ENCODE results near the gene WFS1.

WFS1 gene

DNA sequence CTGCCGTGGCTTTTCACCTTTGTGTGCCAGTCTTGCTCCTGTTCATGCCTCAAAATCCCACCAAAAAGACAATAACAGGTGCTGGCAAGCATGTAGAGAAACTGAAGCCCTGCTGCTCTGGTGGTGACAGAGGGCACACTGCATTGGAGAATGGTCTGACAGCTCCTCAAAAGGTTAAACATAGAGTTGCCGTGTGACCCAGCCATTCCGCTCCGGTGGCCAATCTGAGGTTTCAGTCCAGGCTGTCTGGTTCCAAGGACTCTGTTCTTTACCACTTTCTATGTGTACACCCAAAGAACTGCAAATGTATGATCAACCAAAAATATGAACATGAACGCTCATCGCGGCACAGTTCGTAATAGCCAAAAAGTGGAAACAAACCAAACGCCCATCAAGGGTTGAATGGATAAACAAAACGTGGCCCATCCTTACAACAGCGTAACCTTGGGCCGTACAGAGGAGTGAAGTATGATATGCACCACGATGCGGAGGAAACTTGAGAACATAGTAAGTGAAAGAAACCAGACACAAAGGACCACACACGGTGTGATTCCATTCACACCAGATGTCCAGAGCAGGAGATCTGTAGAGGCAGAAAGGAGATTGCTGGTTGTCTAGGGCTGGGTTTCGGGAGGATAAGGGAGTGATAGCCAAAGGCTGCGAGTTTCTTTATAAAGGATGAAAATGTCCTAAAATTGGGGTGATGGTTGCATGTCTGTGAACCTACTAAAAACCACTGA lies 33.6 kb upstream of the WFS1 start:
- DNase-seq (ENCODE audit: low read depth): no peak

DNA sequence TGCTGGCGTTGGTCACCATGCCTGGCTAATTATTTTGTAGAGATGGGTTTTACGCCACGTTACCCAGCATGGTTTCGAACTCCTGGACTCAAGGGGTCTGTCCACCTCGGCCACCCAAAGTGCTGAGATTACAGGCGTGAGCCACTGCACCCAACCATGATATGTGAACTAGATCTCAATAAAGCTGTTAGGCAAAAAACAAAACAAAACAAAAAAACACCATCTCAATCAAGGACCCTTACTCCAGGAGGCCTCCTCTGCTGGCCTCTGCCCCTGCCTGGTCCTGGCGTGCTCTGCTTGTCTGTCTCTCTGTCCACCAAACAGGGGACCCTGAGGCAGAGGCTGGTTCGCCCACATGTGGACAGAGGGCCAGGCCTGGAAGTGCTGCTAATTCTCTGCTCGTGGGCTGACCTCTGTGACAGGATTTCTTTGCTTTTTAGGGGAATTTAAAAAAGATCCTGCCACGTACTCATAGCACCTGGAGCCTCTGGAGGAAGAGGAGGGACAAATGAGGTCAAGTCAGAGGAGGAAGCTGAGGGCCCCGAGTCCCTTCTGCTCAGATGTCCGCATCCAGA lies 32.7 kb upstream of the WFS1 start:
- no peak for DNase-seq (ENCODE audit: low read depth)

- DNase-seq (ENCODE audit: low read depth): no peak
These were observed 30.2 kb upstream of the WFS1 start for GRCh38 chr4:6239486-6239885.

- DNase-seq (ENCODE audit: low read depth): no peak
These were observed 29.7 kb upstream of the WFS1 start for GRCh38 chr4:6239968-6240367.

- DNase-seq (ENCODE audit: low read depth): no peak
These were observed 28.4 kb upstream of the WFS1 start for GRCh38 chr4:6241062-6241845.

- no peak for DNase-seq (ENCODE audit: low read depth)
These were observed 27.2 kb upstream of the WFS1 start for GRCh38 chr4:6242271-6243029.

DNA sequence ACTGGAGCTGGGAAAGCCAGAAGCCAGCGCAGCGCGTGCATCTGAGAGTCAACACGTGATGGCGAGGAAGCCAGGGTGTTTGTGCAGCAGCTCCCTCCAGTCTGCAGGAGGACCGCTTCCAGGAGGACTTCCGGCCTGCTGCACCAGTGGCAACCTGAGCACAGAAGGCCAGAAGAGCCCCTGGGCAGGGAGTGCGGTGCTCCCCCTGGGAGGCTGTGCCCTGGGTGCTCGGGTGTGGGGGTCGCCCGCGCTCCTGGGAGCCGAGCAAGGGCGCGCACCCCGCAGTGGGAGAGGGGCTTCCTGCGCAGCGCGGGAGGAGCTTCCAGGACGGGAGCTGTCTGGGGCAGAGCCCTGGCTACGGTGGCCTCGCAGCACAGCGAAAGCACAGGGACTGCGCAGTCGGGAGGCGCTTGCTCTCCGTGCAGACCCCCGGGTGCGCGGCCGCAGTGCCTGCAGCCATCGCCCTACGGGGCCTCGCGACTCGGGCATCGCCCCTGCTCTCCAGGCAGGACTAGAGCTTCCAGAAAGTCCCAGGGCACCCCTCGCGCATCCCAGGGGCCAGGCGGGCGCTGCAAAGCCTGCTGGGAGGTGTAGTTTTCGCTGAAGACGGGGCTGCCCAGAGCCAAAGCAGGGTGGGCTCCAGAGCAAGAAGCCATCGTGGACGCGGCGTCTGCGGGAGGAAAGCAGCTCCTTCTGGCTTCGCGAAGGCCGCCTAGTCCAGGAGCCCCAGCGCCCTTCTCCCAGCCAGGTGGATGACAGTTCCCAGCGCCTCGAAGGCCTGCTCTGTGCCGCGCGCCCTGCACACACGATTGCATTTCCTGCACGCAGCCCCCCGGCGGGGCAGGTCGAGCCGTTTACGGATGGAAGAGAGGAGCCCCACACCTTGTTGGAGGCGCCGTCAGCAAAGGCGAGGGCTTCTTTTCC lies 24.1 kb upstream of the WFS1 start:
- no peak for DNase-seq (ENCODE audit: low read depth)

- no peak for DNase-seq (ENCODE audit: low read depth)
These were observed 23.4 kb upstream of the WFS1 start for GRCh38 chr4:6246170-6246634.

GRCh38 chr4:6248394-6248793 lies 21.3 kb upstream of the WFS1 start:
- DNase-seq (ENCODE audit: low read depth): no peak

DNA sequence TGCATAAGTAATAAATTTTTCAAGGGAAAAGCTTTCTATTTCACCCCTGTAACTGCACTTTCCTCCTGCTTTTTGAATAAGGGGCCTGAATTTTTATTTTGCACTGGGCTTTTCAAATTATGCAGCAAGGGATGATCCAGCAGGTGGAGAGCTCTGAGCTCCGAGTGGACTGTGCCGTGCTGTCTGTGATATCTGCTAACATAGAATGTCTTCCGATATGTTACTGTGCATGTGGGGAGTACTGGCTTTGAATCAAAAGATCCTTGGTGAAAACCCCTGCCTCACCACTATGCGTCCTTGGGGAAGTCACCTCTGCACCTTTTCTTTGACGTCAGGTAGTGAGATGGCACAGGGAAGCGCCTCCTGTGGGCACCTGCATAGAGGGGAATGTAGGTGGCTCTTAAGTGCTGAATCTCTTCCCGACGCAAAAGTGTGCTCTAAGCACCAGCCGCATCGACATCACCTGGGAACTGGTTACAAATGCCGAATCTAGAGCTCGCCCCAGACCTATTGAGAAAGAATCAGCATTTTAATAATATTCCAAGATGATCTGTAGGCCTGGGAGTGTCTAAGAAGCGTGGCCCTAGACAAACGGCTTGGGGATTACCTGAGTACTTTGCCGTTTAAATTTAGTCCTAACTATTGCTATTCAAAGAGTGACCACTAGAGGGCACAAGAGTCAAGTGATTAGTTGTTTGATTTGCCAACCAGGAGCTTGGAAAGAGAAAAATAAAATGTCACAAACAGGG lies 19.2 kb upstream of the WFS1 start:
- no peak for DNase-seq (ENCODE audit: low read depth)

GRCh38 chr4:6250984-6251295 lies 18.7 kb upstream of the WFS1 start:
- no peak for DNase-seq (ENCODE audit: low read depth)

DNA sequence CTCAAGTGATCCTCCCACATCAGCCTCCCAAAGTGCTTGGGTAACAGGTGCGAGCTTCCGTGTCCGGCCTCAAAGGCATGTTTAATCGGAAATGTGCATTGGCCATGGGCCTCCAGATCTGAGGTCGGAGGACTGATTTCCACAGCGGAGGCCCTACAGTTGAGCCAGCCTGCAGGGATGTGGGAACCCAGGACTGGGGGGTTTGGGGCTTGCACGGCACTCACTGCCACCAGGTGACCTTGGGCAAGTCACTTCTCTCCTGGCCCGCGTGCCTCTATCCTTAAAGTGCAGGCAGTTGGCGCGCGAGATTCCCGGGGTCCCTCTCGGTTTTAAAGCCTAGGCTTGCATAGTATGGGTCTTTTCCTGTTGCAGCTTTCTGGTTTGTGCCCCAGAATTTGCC lies 18.3 kb upstream of the WFS1 start:
- DNase-seq (ENCODE audit: low read depth): no peak

GRCh38 chr4:6252051-6252450 lies 17.6 kb upstream of the WFS1 start:
- DNase-seq (ENCODE audit: low read depth): no peak

- no peak for DNase-seq (ENCODE audit: low read depth)
These were observed 16.5 kb upstream of the WFS1 start for GRCh38 chr4:6253111-6253510.

DNA sequence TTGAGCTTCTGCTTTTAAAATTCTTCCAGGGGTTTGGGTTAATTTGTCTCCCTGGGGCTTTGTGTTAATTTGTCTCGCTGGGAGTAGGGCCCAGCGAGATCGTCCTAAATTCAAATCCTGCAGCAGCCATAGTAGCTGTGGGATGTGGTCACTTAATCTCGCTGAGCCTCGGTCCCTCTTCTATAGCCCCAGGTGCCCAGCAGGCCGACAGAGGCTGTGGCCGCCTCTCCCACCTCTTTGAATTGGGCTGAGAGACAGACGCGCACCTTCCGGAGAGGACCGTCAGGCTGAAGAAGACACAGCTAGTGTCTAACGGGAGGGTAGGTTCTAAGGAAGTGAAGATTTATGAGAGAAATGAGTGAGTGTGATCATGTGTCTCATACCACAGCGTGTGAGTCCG lies 15.7 kb upstream of the WFS1 start:
- no peak for DNase-seq (ENCODE audit: low read depth)

DNA sequence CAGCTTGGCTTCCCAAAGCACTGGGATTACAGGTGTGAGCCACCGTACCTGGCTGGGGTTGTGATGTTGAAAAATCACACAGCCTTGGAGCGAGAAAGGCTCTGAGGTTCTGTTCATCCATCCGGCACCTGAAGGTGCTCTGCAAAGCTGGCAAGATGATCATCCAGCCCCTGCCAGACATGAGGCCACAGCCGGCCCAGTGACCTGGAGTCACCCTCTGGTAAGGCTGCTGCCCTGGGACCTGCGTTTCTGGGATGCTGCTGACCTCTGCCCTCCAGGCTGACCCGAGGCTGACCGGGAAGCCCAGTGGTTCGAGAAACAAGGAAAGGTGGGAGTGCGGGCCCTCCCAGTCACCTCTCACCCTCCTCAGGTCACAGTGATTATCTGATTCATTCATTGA lies 13.5 kb upstream of the WFS1 start:
- DNase-seq (ENCODE audit: low read depth): no peak

GRCh38 chr4:6257247-6258025 lies 12.2 kb upstream of the WFS1 start:
- no peak for DNase-seq (ENCODE audit: low read depth)

DNA sequence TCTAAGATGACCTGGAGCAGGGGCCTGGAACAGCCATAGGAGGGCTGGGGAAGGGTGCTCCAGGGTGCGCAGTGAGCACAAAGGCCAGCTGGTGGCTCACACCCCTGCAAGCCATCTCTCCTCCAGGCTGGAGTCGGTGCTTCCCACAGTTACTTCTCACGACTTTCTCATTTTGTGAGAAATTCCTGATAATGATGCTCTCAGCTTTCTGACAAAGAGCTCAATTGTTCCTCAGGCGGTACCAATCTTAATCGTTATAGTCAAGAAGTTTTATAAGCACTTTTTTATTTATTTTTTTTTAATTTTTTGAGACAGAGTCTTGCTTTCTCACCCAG lies 11.7 kb upstream of the WFS1 start:
- no peak for DNase-seq (ENCODE audit: low read depth)

DNA sequence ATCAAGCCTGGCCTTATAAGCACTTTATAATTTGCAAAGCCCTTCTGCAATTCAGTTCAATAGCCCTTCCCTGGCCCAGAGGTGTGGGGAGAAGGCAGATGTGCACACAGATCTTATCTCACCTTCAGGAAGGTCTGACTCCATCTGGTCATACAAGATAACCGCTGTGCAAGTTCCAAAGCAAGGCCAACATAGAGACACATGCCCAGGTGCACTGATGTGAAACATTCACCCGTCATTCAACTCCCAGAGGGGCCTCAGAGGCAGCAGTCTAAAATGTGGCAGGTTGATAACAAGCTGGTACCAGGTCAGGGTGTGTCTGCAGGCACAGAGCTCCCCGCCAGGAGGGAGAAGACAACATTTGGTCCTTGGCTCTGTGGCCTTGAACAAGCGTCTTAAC lies 10.9 kb upstream of the WFS1 start:
- DNase-seq (ENCODE audit: low read depth): no peak

DNA sequence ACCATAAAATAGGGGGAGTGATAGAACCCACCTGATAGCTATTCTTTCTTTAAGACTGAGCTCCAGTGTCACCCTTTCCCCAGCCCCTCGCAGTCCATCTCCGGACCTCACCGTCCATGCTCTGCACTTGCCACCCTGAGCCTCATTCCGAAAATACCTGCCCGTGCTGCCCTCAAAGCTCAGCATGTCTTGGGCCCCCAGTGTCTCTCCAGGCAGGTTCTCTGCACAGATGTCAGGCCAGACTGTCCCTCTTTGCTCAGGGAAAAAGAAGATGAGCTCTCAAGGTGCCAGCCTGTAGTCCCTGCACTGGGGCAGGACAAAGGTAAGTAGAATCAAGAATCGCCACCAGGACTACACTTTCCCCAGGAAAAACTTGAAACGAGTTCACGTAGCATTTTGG lies 9.8 kb upstream of the WFS1 start:
- no peak for DNase-seq (ENCODE audit: low read depth)
